HG03439 (cell line): Measurements from ENCODE around the gene SSH3.

Experiments
- ATAC-seq: cut with Tn5 transposase; IDR thresholded peaks from one replicate; pipeline ENCODE4 v1.9.1; 2021; ENCODE audit warnings: mild to moderate bottlenecking, moderate library complexity; ENCODE audit not compliant: unreplicated experiment

SSH3 gene

GRCh38 chr11:67357831-67358670, 54.7 kb downstream of the SSH3 start:
- no peak for ATAC-seq
